ENCODE measurements around the gene FRMD4A. TPM values are rescaled to one million over a fixed set of nuclear protein-coding genes. Genes with fewer than 3 reads are reported as not detected.
A peak's percentile ranks its signal among the peaks of the same experiment; 100 is the strongest.

Gene FRMD4A
- total and polyA plus RNA-seq, 2 of the 4 experiments (the other 2 are of a cell fraction) = 30.3 to 68.8 TPM

- H3K4me2 ChIP-seq (ENCODE audit: low read depth, low read length) = no peak overlapping the region
- no peak overlapping the region for H3K9ac ChIP-seq (ENCODE audit: low read depth, low read length)
- no peak overlapping the region for H4K5ac ChIP-seq (ENCODE audit: low read depth, low read length)
- H2BK20ac ChIP-seq (ENCODE audit: low read depth, low read length) = 0 out of 2 replicates have a peak overlapping the region, but pooled peaks have one; percentile 19
- no peaks in the 10 kb centered on the region for H3K27me3 ChIP-seq (ENCODE audit: control insufficient read depth, insufficient read depth, low read length)
- dilution Hi-C loops (cut with HindIII; ENCODE audit: low sequenced_read_pairs, unreplicated experiment) (no loop called here), intact Hi-C loops (cut with micrococcal nuclease) (no loop called here), in situ Hi-C loops (cut with MboI; ENCODE audit: low sequenced_read_pairs) (loop anchor here (10.0 kb wide), 2 partner anchors 157 to 397 kb away; no protein-coding TSS in a partner anchor)
- no peak overlapping the region for H4K91ac ChIP-seq (ENCODE audit: insufficient read depth, low read depth, low read length)
- H3K4ac ChIP-seq (ENCODE audit: low read depth, low read length) = no peak overlapping the region
- peaks cover 6% of the 10 kb centered on the region for H3K36me3 ChIP-seq (ENCODE audit: control insufficient read depth, insufficient read depth, low read length)
- H3K4me1 ChIP-seq (ENCODE audit: control insufficient read depth, insufficient read depth, low read length) = peaks cover 17% of the 10 kb centered on the region
- H3K56ac ChIP-seq (ENCODE audit: extremely low read depth, insufficient read depth, low read length) = no peak overlapping the region
- POLR2A ChIA-PET (ENCODE audit: unreplicated experiment) = no interaction called here
- H3K27ac ChIP-seq (ENCODE audit: insufficient read depth, low read length) = no peak overlapping the region
- no peak overlapping the region for H2AK5ac ChIP-seq (ENCODE audit: low read depth, low read length)
- no TSS peak for BruUV-seq (replicated peaks)
- DNase-seq (no peak), ATAC-seq (ENCODE audit: low read depth) (no peak)
- H2BK120ac ChIP-seq (ENCODE audit: low read depth, low read length) = no peak overlapping the region
- TF ChIP-seq MXI1 (IDR thresholded peaks at IDR 0.05; ENCODE audit: borderline replicate concordance, low read depth, low read length) (no peak), ELK1 (IDR thresholded peaks at IDR 0.05; ENCODE audit: borderline replicate concordance, low read depth, low read length) (no peak), CTCF (conservative IDR thresholded peaks at IDR 0.05; ENCODE audit: low read depth, low read length) (no peak), USF2 (IDR thresholded peaks at IDR 0.05; ENCODE audit: low read depth, low read length) (no peak), SMC3 (IDR thresholded peaks at IDR 0.05; ENCODE audit: low read depth, low read length) (no peak), NFE2L2 (IDR thresholded peaks at IDR 0.05; ENCODE audit: low read depth, low read length) (no peak), CEBPB (IDR thresholded peaks at IDR 0.05; ENCODE audit: low read depth, low read length) (no peak), CHD1 (IDR thresholded peaks at IDR 0.05; ENCODE audit: low read depth, low read length) (no peak), BHLHE40 (IDR thresholded peaks at IDR 0.05; ENCODE audit: low read depth, low read length) (no peak), RCOR1 (IDR thresholded peaks at IDR 0.05; ENCODE audit: insufficient replicate concordance, low read length) (no peak), MAFK (IDR thresholded peaks at IDR 0.05; ENCODE audit: low read depth, low read length) (no peak), RAD21 (IDR thresholded peaks at IDR 0.05; ENCODE audit: low read length) (no peak), MAZ (IDR thresholded peaks at IDR 0.05; ENCODE audit: borderline replicate concordance, low read depth, low read length) (no peak), POLR2A (IDR thresholded peaks at IDR 0.05; ENCODE audit: low read depth, low read length) (no peak), RFX5 (IDR thresholded peaks at IDR 0.05; ENCODE audit: low read depth, low read length) (no peak), FOS (IDR thresholded peaks at IDR 0.05; ENCODE audit: low read depth, low read length) (no peak)
- CTCF ChIA-PET = no interaction called here
- peaks cover 2% of the 10 kb centered on the region for H3K9me3 ChIP-seq (ENCODE audit: control insufficient read depth, insufficient read depth, low read length)
- H3K4me3 ChIP-seq (ENCODE audit: insufficient read depth, low read depth, low read length) = no peak overlapping the region
- no peak overlapping the region for H2AK9ac ChIP-seq (replicated peaks; ENCODE audit: low read depth, low read length, poor library complexity)
- no peak overlapping the region for H2AFZ ChIP-seq (replicated peaks; ENCODE audit: low read length, poor library complexity)
- no peak overlapping the region for H4K8ac ChIP-seq (ENCODE audit: low read depth in 2 of 2, low read length in 2 of 2)
- no peak overlapping the region for H3K23ac ChIP-seq (ENCODE audit: low read depth, low read length)
- no peak overlapping the region for H2BK15ac ChIP-seq (ENCODE audit: low read depth, low read length)
- peaks cover 13% of the 10 kb centered on the region for H3K9me1 ChIP-seq (ENCODE audit: insufficient read depth, low read length)
- H4K20me1 ChIP-seq (ENCODE audit: insufficient read depth, low read length) = no peaks in the 10 kb centered on the region
- H3K18ac ChIP-seq (ENCODE audit: low read depth, low read length) = no peak overlapping the region
- H2BK5ac ChIP-seq (ENCODE audit: low read depth, low read length, poor library complexity, severe bottlenecking) = no peak overlapping the region
- peaks cover 25 to 71% of the 10 kb centered on the region in 2 experiments; a peak in 3 of 4 replicates for H3K79me1 ChIP-seq (ENCODE audit: low read depth in 1 of 2, low read length in 2 of 2)
- no peak overlapping the region for H3K14ac ChIP-seq (replicated peaks; ENCODE audit: low read depth, low read length)
- no CpG with 5 or more reads among the region's 4 CpGs for WGBS, 2 experiments (ENCODE audit: extremely low coverage in 2 of 2, insufficient read length in 1 of 2)
These were observed 558.7 kb downstream of the FRMD4A start for GRCh38 chr10:13771992-13772391.

All from IMR-90 (cell line).